WTC11 (cell line): ENCODE data around the gene TMCC1.

Experiments used
- ATF1 ChIP-seq: sonication (generic); formaldehyde crosslinking; IDR thresholded peaks from 2 replicates; pipeline ENCODE4 v1.8.1; 2023; ENCODE audit warnings: mild to moderate bottlenecking, moderate library complexity, missing genetic modification reagents
- CREB1 ChIP-seq: sonication (generic); formaldehyde crosslinking; IDR thresholded peaks from 2 replicates; pipeline ENCODE4 v1.8.0; 2023; ENCODE audit warnings: mild to moderate bottlenecking, missing genetic modification reagents
- ESRRA ChIP-seq: sonication (generic); formaldehyde crosslinking; IDR thresholded peaks from 2 replicates; pipeline ENCODE4 v1.8.1; 2022; ENCODE audit warnings: mild to moderate bottlenecking, missing genetic modification reagents, borderline replicate concordance
- FOXP1 ChIP-seq: sonication (generic); formaldehyde crosslinking; IDR thresholded peaks from 2 replicates; pipeline ENCODE4 v1.8.0; 2022; ENCODE audit warnings: missing genetic modification reagents, mild to moderate bottlenecking, moderate library complexity, borderline replicate concordance
- GTF2I ChIP-seq: fragments of 250-450 bp; sonication (Bioruptor Pico); conservative IDR thresholded peaks from 2 replicates; pipeline ENCODE4 v1.4.0; 2021; ENCODE audit warnings: mild to moderate bottlenecking
- JUN ChIP-seq: sonication (generic); formaldehyde crosslinking; IDR thresholded peaks from 2 replicates; pipeline ENCODE4 v1.8.0; 2023; ENCODE audit warnings: mild to moderate bottlenecking, missing genetic modification reagents
- NR1H2 ChIP-seq: sonication (generic); formaldehyde crosslinking; IDR thresholded peaks from 2 replicates; pipeline ENCODE4 v1.9.0; 2021; ENCODE audit warnings: mild to moderate bottlenecking, moderate library complexity, missing genetic modification reagents
- TF ChIP-seq, protein P1 (sequence below): fragments of 200-600 bp; IDR thresholded peaks from 2 replicates; pipeline ENCODE4 v1.8.0; 2022; ENCODE audit warnings: antibody characterized with exemption
- TF ChIP-seq, protein P2 (sequence below): sonication (generic); formaldehyde crosslinking; IDR thresholded peaks from 2 replicates; pipeline ENCODE4 v1.8.1; 2023; ENCODE audit warnings: mild to moderate bottlenecking, missing genetic modification reagents, borderline replicate concordance
- TF ChIP-seq, protein P3 (sequence below): sonication (generic); formaldehyde crosslinking; IDR thresholded peaks from 2 replicates; pipeline ENCODE4 v1.8.0; 2022; ENCODE audit warnings: mild to moderate bottlenecking, missing genetic modification reagents
- TF ChIP-seq, protein P4 (sequence below): sonication (generic); formaldehyde crosslinking; IDR thresholded peaks from 2 replicates; pipeline ENCODE4 v1.8.1; 2022; ENCODE audit warnings: low read depth, mild to moderate bottlenecking, moderate library complexity, missing genetic modification reagents, borderline replicate concordance

DNA sequence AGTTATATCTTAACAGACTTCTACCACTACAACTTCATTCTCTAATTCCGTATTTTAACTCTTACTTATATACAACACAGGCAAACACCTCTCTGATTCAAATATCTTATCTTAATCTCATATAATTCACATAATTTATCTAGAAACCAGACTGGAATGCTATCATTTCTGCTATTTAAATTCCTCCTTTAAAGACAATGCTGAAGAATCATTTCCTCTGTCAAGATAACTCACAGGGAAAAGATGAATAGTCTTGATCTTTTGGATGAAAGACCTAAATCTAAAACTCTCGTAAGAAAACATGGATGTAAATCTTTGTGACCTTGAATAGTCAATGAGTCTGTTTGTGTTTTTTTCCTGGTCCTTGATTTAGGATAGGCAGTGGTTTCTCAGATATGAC, 151.7 kb downstream of the TMCC1 start:
- TF ChIP-seq, protein P1, sequence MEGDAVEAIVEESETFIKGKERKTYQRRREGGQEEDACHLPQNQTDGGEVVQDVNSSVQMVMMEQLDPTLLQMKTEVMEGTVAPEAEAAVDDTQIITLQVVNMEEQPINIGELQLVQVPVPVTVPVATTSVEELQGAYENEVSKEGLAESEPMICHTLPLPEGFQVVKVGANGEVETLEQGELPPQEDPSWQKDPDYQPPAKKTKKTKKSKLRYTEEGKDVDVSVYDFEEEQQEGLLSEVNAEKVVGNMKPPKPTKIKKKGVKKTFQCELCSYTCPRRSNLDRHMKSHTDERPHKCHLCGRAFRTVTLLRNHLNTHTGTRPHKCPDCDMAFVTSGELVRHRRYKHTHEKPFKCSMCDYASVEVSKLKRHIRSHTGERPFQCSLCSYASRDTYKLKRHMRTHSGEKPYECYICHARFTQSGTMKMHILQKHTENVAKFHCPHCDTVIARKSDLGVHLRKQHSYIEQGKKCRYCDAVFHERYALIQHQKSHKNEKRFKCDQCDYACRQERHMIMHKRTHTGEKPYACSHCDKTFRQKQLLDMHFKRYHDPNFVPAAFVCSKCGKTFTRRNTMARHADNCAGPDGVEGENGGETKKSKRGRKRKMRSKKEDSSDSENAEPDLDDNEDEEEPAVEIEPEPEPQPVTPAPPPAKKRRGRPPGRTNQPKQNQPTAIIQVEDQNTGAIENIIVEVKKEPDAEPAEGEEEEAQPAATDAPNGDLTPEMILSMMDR, result no peak
- no peak for TF ChIP-seq FOXP1 (CRISPR knock-in tag)
- TF ChIP-seq JUN (CRISPR knock-in tag), result no peak
- TF ChIP-seq, protein P2, sequence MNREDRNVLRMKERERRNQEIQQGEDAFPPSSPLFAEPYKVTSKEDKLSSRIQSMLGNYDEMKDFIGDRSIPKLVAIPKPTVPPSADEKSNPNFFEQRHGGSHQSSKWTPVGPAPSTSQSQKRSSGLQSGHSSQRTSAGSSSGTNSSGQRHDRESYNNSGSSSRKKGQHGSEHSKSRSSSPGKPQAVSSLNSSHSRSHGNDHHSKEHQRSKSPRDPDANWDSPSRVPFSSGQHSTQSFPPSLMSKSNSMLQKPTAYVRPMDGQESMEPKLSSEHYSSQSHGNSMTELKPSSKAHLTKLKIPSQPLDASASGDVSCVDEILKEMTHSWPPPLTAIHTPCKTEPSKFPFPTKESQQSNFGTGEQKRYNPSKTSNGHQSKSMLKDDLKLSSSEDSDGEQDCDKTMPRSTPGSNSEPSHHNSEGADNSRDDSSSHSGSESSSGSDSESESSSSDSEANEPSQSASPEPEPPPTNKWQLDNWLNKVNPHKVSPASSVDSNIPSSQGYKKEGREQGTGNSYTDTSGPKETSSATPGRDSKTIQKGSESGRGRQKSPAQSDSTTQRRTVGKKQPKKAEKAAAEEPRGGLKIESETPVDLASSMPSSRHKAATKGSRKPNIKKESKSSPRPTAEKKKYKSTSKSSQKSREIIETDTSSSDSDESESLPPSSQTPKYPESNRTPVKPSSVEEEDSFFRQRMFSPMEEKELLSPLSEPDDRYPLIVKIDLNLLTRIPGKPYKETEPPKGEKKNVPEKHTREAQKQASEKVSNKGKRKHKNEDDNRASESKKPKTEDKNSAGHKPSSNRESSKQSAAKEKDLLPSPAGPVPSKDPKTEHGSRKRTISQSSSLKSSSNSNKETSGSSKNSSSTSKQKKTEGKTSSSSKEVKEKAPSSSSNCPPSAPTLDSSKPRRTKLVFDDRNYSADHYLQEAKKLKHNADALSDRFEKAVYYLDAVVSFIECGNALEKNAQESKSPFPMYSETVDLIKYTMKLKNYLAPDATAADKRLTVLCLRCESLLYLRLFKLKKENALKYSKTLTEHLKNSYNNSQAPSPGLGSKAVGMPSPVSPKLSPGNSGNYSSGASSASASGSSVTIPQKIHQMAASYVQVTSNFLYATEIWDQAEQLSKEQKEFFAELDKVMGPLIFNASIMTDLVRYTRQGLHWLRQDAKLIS (CRISPR knock-in tag), result no peak
- TF ChIP-seq ATF1 (CRISPR knock-in tag), result no peak
- TF ChIP-seq ESRRA (CRISPR knock-in tag), result no peak
- TF ChIP-seq, protein P3, sequence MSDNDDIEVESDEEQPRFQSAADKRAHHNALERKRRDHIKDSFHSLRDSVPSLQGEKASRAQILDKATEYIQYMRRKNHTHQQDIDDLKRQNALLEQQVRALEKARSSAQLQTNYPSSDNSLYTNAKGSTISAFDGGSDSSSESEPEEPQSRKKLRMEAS (CRISPR knock-in tag), result no peak
- TF ChIP-seq GTF2I, result no peak
- no peak for TF ChIP-seq NR1H2 (CRISPR knock-in tag)
- TF ChIP-seq CREB1 (CRISPR knock-in tag), result no peak
- TF ChIP-seq, protein P4, sequence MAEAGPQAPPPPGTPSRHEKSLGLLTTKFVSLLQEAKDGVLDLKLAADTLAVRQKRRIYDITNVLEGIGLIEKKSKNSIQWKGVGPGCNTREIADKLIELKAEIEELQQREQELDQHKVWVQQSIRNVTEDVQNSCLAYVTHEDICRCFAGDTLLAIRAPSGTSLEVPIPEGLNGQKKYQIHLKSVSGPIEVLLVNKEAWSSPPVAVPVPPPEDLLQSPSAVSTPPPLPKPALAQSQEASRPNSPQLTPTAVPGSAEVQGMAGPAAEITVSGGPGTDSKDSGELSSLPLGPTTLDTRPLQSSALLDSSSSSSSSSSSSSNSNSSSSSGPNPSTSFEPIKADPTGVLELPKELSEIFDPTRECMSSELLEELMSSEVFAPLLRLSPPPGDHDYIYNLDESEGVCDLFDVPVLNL (CRISPR knock-in tag), result no peak
